GM23338 (cell line): Measurements from ENCODE around the gene EML4. TPM values are rescaled to one million over a fixed set of nuclear protein-coding genes. Genes with fewer than 3 reads are reported as not detected.

Source experiments
- ATAC-seq: fragments of 200-7000 bp; cut with Tn5 transposase; 3 replicates; pipeline ENCODE4 v1.9.1; 2020
- DNase-seq: peaks from one replicate; pipeline ENCODE4 v3.0.0-alpha.2; 2015; ENCODE audit warnings: low spot score
- H2AFZ ChIP-seq: fragments of 200-600 bp; sonication (generic); 2 replicates; pipeline ENCODE4 v1.8.0; 2016; ENCODE audit warnings: antibody characterized with exemption, mild to moderate bottlenecking, moderate library complexity
- H3F3A ChIP-seq: fragments of 200-600 bp; sonication (generic); replicated peaks from 2 replicates; pipeline ENCODE4 v1.8.0; 2017; ENCODE audit warnings: antibody characterized with exemption, mixed run types, low read depth
- H3K27ac ChIP-seq: fragments of 200-600 bp; sonication (generic); 2 replicates; pipeline ENCODE4 v1.6.1; 2016; ENCODE audit warnings: low read depth
- H3K27me3 ChIP-seq: fragments of 200-600 bp; sonication (generic); 2 replicates; pipeline ENCODE4 v1.8.0; 2016; ENCODE audit warnings: mild to moderate bottlenecking, mixed run types, moderate library complexity; ENCODE audit not compliant: insufficient read depth
- H3K36me3 ChIP-seq: fragments of 200-600 bp; sonication (generic); 2 replicates; pipeline ENCODE4 v1.8.0; 2016; ENCODE audit warnings: mild to moderate bottlenecking; ENCODE audit not compliant: insufficient read depth
- H3K4me1 ChIP-seq: fragments of 200-600 bp; sonication (generic); 2 replicates; pipeline ENCODE4 v1.8.0; 2016; ENCODE audit warnings: mild to moderate bottlenecking, moderate library complexity; ENCODE audit not compliant: insufficient read depth
- H3K4me2 ChIP-seq: fragments of 200-600 bp; sonication (generic); 2 replicates; pipeline ENCODE4 v1.7.1; 2017; ENCODE audit warnings: mixed run types
- H3K4me3 ChIP-seq: fragments of 200-600 bp; sonication (generic); 2 replicates; pipeline ENCODE4 v1.6.1; 2016; ENCODE audit warnings: mixed run types
- H3K79me2 ChIP-seq: fragments of 200-600 bp; sonication (generic); replicated peaks from 2 replicates; pipeline ENCODE4 v1.8.0; 2017; ENCODE audit warnings: mild to moderate bottlenecking; ENCODE audit not compliant: insufficient read depth
- H3K9me2 ChIP-seq: fragments of 200-600 bp; sonication (generic); 2 replicates; pipeline ENCODE4 v1.8.0; 2017; ENCODE audit not compliant: insufficient read depth
- H4K20me1 ChIP-seq: fragments of 200-600 bp; sonication (generic); replicated peaks from 2 replicates; pipeline ENCODE4 v1.8.0; 2017; ENCODE audit warnings: mild to moderate bottlenecking; ENCODE audit not compliant: insufficient read depth
- H3K27ac Mint-ChIP-seq: 2 replicates; pipeline ENCODE4 v1.8.0; 2020; ENCODE audit warnings: inconsistent platforms, mild to moderate bottlenecking, moderate library complexity, mixed read lengths
- H3K27me3 Mint-ChIP-seq: 3 replicates; pipeline ENCODE4 v1.8.0; 2022; ENCODE audit warnings: low read depth, mild to moderate bottlenecking, moderate library complexity, mixed read lengths, inconsistent platforms; ENCODE audit not compliant: insufficient read depth, poor library complexity
- H3K36me3 Mint-ChIP-seq: 3 replicates; pipeline ENCODE4 v1.8.0; 2021; ENCODE audit warnings: low read depth, mild to moderate bottlenecking, inconsistent platforms, moderate library complexity, mixed read lengths
- H3K4me1 Mint-ChIP-seq: 3 replicates; pipeline ENCODE4 v1.8.0; 2020; ENCODE audit warnings: mild to moderate bottlenecking, inconsistent platforms, mixed read lengths
- H3K4me3 Mint-ChIP-seq: 3 replicates; pipeline ENCODE4 v1.8.0; 2021; ENCODE audit warnings: moderate library complexity, mild to moderate bottlenecking, inconsistent platforms, mixed read lengths
- H3K9me3 Mint-ChIP-seq: 3 replicates; pipeline ENCODE4 v1.8.0; 2020; ENCODE audit warnings: moderate library complexity, mild to moderate bottlenecking, inconsistent platforms, mixed read lengths
- CREB1 ChIP-seq: fragments of 250-450 bp; sonication (Bioruptor Pico); IDR thresholded peaks from 2 replicates; pipeline ENCODE4 v1.5.0; 2020; ENCODE audit warnings: low read depth, mild to moderate bottlenecking, moderate library complexity
- ETS1 ChIP-seq: IDR thresholded peaks from 2 replicates; pipeline ENCODE4 v1.6.1; 2016; ENCODE audit warnings: antibody characterized with exemption
- EZH2phosphoT487 ChIP-seq: fragments of 200-600 bp; sonication (generic); IDR thresholded peaks from one replicate; pipeline ENCODE4 v1.8.1; 2018; ENCODE audit warnings: antibody characterized with exemption; ENCODE audit not compliant: unreplicated experiment
- JUNB ChIP-seq: IDR thresholded peaks from one replicate; pipeline ENCODE4 v1.6.1; 2016; ENCODE audit warnings: antibody characterized with exemption; ENCODE audit not compliant: unreplicated experiment
- NANOG ChIP-seq: IDR thresholded peaks from 2 replicates; pipeline ENCODE4 v1.6.1; 2016; ENCODE audit warnings: antibody characterized with exemption, borderline replicate concordance
- POLR2AphosphoS5 ChIP-seq: IDR thresholded peaks from 2 replicates; pipeline ENCODE4 v1.6.1; 2016; ENCODE audit warnings: antibody characterized with exemption, low read depth
- REST ChIP-seq: IDR thresholded peaks from one replicate; pipeline ENCODE4 v1.6.1; 2018; ENCODE audit warnings: antibody characterized with exemption; ENCODE audit not compliant: unreplicated experiment
- ZNF114 ChIP-seq: fragments of 250-450 bp; sonication (Bioruptor Pico); IDR thresholded peaks from 2 replicates; pipeline ENCODE4 v1.5.0; 2020; ENCODE audit warnings: mild to moderate bottlenecking, moderate library complexity
- polyA plus RNA-seq: library from polyadenylated mRNA; unstranded; fragments of >200 nt; fragmentation: Nextera tagmentation; extraction: Ambion mirVana; gene quantifications from 2 replicates; pipeline ENCODE4 v1.2.1, GENCODE V29; 2016
- total RNA-seq: library from RNA; depleted of rRNA; stranded (reverse); fragments of >200 nt; shearing (Covaris generic); gene quantifications from 2 replicates; pipeline ENCODE4 v1.2.3, GENCODE V29; 2014

The EML4 gene
- total and polyA plus RNA-seq, 2 experiments from 2014 or later: 65.3 to 115 TPM

GRCh38 chr2:42368817-42369531, 199.8 kb downstream of the EML4 start:
- no peak overlapping the region for H3K4me3 Mint-ChIP-seq
- H3F3A ChIP-seq: no peaks in the 10 kb centered on the region
- H3K4me1 Mint-ChIP-seq: peaks cover 4% of the 10 kb centered on the region; the same call in 2 of the 3 replicates
- no peaks in the 10 kb centered on the region for H4K20me1 ChIP-seq
- no peaks in the 10 kb centered on the region for H3K36me3 Mint-ChIP-seq
- no peak overlapping the region for H2AFZ ChIP-seq
- H3K27me3 ChIP-seq: no peaks in the 10 kb centered on the region
- no peaks in the 10 kb centered on the region for H3K9me3 Mint-ChIP-seq
- H3K4me2 ChIP-seq: no peak overlapping the region
- H3K4me1 ChIP-seq: peaks cover 4% of the 10 kb centered on the region; the same call in 1 of the 2 replicates
- no peak overlapping the region for H3K27ac Mint-ChIP-seq
- no peak overlapping the region for H3K4me3 ChIP-seq
- DNase-seq (no peak), ATAC-seq (peak; percentile 51)
- H3K79me2 ChIP-seq: no peaks in the 10 kb centered on the region
- H3K36me3 ChIP-seq: no peaks in the 10 kb centered on the region
- TF ChIP-seq POLR2AphosphoS5: no peak
- TF ChIP-seq CREB1: no peak
- no peak for TF ChIP-seq ZNF114 (CRISPR knock-in tag)
- no peak for TF ChIP-seq REST
- H3K27me3 Mint-ChIP-seq: peaks cover 6% of the 10 kb centered on the region
- no peak overlapping the region for H3K27ac ChIP-seq
- no peaks in the 10 kb centered on the region for H3K9me2 ChIP-seq

GRCh38 chr2:42369532-42370229, 200.5 kb downstream of the EML4 start:
- no peak overlapping the region for H3K4me2 ChIP-seq
- no peak overlapping the region for H3K27ac ChIP-seq
- H3K4me1 ChIP-seq: peaks cover 4% of the 10 kb centered on the region; the same call in 1 of the 2 replicates
- no peak overlapping the region for H3K4me3 Mint-ChIP-seq
- no peaks in the 10 kb centered on the region for H3K27me3 ChIP-seq
- no peaks in the 10 kb centered on the region for H4K20me1 ChIP-seq
- no peaks in the 10 kb centered on the region for H3K36me3 ChIP-seq
- no peak overlapping the region for H3K4me3 ChIP-seq
- DNase-seq: no peak
- H3K9me3 Mint-ChIP-seq: no peaks in the 10 kb centered on the region
- peaks cover 6% of the 10 kb centered on the region for H3K27me3 Mint-ChIP-seq
- H3K27ac Mint-ChIP-seq: no peak overlapping the region
- no peaks in the 10 kb centered on the region for H3K9me2 ChIP-seq
- no peaks in the 10 kb centered on the region for H3K79me2 ChIP-seq
- peak; percentile 37; the same call in 2 of the 3 replicates for ATAC-seq
- no peaks in the 10 kb centered on the region for H3F3A ChIP-seq
- H3K4me1 Mint-ChIP-seq: peaks cover 4% of the 10 kb centered on the region; the same call in 2 of the 3 replicates
- H2AFZ ChIP-seq: no peak overlapping the region
- H3K36me3 Mint-ChIP-seq: no peaks in the 10 kb centered on the region
- TF ChIP-seq ZNF114 (CRISPR knock-in tag): no peak
- no peak for TF ChIP-seq REST
- TF ChIP-seq POLR2AphosphoS5: no peak
- no peak for TF ChIP-seq EZH2phosphoT487
- no peak for TF ChIP-seq ETS1
- no peak for TF ChIP-seq JUNB
- no peak for TF ChIP-seq NANOG
